Stimulated activated CD4-positive, alpha-beta T cell treated with anti-CD3 and anti-CD28 coated beads, Interleukin-1b, Interleukin-23, amount 100 ng/mL, for 24 hours (primary cell): ENCODE data around the gene LYVE1.

Experiments used
- DNase-seq, 4 experiments: peaks; one replicate each; pipeline ENCODE4 v3.0.0-alpha.2; 2020; ENCODE audit warnings: low read depth in 4 of 4, low spot score in 1 of 4

LYVE1 gene

DNA sequence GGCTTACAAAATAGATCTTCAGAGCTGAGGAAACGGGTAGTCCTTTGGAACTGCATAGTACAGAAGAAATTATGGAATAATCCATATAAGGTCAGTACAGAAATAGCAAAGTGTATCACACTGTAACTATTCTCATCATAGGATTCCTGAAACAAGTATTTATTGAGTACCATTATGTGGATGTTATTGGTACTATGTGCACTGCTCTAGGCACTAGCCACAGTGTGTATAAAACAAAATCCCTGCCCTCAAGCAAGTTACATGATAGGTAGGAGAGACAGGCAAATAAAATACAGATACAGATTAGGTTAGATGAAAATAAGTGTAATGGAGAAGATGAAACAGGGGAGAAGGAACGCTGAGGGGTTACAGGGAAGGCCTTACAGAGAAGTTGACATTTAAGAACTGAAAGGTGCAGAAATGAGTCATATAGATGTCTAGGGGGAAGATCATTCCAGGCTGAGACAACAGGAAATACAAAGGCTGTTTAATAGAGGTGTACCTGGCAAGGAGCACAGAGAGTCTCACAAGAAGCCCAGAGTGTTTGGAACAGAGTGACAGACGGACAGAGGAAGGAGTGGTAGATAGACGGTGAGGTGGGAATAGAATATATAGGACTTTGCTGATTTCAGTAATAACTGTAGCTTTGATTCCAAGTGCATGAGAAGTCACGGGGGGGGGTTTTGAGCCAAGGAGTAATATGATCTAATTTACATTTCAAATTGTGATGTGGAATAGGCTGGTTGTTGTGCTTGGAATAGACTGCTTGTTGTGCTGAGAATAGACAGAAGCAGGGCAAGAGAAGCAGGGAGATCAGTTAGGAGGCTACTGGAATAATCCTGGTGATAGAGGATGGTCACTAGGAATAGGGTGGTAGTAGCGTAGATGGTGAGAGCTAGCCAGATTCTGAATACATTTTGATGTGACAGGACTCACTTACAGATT is 41.2 kb downstream of the LYVE1 start:
- DNase-seq, result no peak

- DNase-seq, result no peak
These were observed 44.0 kb downstream of the LYVE1 start for GRCh38 chr11:10524471-10524870.

DNA sequence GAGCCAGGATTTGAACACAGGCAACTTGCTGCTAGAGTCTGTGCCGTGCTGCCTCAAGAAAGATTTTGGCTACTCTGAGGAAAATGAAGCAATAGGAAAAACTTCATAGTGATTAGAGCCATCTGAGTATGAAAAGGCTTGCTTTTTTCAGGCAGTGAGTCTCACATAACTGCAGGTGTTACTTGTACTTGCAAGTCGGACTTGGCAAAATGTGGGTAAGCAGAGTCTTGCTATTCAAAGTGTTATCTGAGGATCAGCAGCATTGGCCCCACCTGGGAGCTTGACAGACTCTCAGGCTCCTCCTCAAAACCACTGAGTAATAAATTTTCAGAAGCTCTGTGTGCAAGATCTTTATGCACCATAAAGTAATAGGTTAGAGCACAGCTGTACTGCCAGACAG is 45.5 kb downstream of the LYVE1 start:
- DNase-seq, result no peak

DNA sequence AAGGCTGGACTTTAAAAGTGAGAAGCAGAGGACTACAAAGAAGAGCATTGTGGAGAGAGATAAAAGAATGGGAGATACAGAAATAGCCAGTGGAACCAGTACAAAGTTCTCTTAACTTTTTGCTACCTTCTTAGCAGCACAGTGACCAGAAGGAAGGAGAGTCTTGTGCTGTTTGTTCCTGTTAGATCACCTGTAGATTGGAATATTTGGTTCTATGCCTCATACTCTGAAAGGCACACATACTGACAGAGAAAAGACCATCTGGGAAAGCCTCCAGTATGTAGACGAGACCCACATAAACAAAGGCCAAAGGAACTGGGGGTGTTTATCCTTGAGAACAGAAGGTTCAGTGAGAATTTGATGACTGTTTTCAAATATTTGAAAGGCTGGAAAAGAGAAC is 46.2 kb downstream of the LYVE1 start:
- no peak for DNase-seq

GRCh38 chr11:10520562-10520961 is 47.9 kb downstream of the LYVE1 start:
- DNase-seq, result no peak

- DNase-seq, result no peak
These were observed 48.8 kb downstream of the LYVE1 start for GRCh38 chr11:10519630-10520029.

- DNase-seq, result no peak
These were observed 49.6 kb downstream of the LYVE1 start for GRCh38 chr11:10518891-10519290.

DNA sequence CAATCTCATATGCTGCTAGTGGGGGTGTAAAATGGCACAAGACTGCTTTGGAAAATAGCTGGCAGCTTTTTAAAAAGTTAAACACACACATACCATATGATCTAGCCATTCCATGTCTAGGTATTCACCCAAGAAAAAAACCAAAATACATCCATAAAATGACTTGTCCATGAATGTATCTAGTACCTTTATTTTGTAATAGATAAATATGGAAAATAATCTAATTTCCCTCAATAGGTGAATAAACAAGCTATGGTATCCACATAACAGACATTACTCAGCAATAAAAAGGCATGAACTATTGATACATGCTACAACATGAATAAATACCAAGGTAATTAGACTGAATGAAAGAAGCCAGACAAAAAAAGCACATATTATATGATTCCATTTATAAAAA is 50.3 kb downstream of the LYVE1 start:
- no peak for DNase-seq

- DNase-seq, result no peak
These were observed 53.0 kb downstream of the LYVE1 start for GRCh38 chr11:10515418-10515817.

DNA sequence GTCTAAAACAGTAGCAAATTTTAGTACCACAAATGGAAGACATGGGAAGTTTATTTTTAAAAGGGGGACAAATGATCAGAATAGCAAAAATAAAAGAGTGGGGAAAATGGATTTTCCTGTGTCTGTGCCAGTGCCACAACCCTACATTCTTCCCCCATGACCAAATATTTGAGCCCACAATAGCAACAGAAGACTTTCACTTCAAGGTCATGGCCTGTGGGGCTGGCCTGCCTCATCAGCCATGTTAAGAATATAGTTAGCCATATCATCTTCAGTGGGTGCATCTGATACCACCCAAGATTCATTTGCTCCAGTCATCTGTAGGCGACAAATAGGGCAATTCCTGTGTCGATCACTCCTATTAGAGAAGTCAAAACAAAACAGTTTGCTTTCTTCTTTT is 53.8 kb downstream of the LYVE1 start:
- no peak for DNase-seq

- DNase-seq, result no peak
These were observed 54.3 kb downstream of the LYVE1 start for GRCh38 chr11:10514202-10514601.

- no peak for DNase-seq
These were observed 57.3 kb downstream of the LYVE1 start for GRCh38 chr11:10511181-10511621.
